Measurements from ENCODE around the gene PTPRN2. TPM values are rescaled to one million over a fixed set of nuclear protein-coding genes. Genes with fewer than 3 reads are reported as not detected.

Gene PTPRN2
- total RNA-seq, 1 experiment from 2014 or later = 2.1 TPM

DNA sequence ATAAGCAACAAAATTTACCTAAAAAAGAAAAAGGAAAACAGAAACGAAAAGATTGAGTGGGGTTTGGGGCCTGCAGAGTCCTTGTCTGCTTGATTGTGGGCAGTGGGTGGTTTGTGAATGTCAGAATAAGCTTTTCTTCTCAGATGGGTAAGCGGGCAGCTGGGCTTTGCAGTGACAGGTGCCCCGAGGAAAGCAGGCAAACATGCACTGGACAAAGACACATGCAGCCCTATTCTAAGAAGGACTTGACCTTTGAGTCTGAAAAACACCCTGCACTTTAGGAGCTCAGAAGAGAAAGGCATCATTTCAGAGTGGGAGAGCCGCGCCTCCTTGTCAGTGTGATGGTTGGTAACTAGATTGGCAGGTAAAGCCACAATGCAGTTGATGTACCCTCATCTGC is 562.7 kb downstream of the PTPRN2 start:
- H3K36me3 ChIP-seq (ENCODE audit: control insufficient read depth in 1 of 2, insufficient read depth in 2 of 2, low read length in 2 of 2) = no peaks in the 10 kb centered on the region
- H3K9me2 ChIP-seq (ENCODE audit: insufficient read depth) = no peaks in the 10 kb centered on the region
- H3K4me1 ChIP-seq (ENCODE audit: control insufficient read depth in 1 of 2, insufficient read depth in 2 of 2, low read length in 2 of 2) = no peaks in the 10 kb centered on the region
- BruUV-seq (replicated peaks) = no TSS peak
- ChIA-PET POLR2A (no interaction called here), RAD21 (ENCODE audit: low non-redundant PET in 1 of 2, low total read pairs in 2 of 2, uncharacterized antibody in 2 of 2, unreplicated experiment in 2 of 2) (no interaction called here), CTCF (no interaction called here)
- no peak overlapping the region for H3K9ac ChIP-seq (ENCODE audit: low read length)
- no peaks in the 10 kb centered on the region for H3K27me3 ChIP-seq (ENCODE audit: insufficient read depth, low read length)
- intact Hi-C loops (cut with micrococcal nuclease) = no loop called here
- H2AFZ ChIP-seq (ENCODE audit: low read depth, low read length, poor library complexity, severe bottlenecking) = no peak overlapping the region
- H4K20me1 ChIP-seq (ENCODE audit: insufficient read depth) = no peaks in the 10 kb centered on the region
- ATAC-seq = no peak
- no peak overlapping the region for H3K4me2 ChIP-seq (ENCODE audit: low read length)
- TF ChIP-seq ELF1 (IDR thresholded peaks at IDR 0.05; ENCODE audit: borderline replicate concordance, low read depth) (no peak), CEBPB (IDR thresholded peaks at IDR 0.05; ENCODE audit: low read depth) (no peak), SP1 (IDR thresholded peaks at IDR 0.05; ENCODE audit: low read depth) (no peak), YY1 (IDR thresholded peaks at IDR 0.05; ENCODE audit: extremely low read depth, insufficient replicate concordance, low read depth, low read length) (no peak)
- no peak for DNase-seq (ENCODE audit: low read depth, low spot score)
- no peak overlapping the region for H3K4me3 ChIP-seq (replicated peaks in 1 of 2; ENCODE audit: low read depth in 1 of 2, low read length in 2 of 2)
- no peak overlapping the region for H3K27ac ChIP-seq (ENCODE audit: low read depth, low read length)
- no peaks in the 10 kb centered on the region for H3K79me2 ChIP-seq (ENCODE audit: insufficient read depth, low read length)
- H3K9me3 ChIP-seq (ENCODE audit: control insufficient read depth in 1 of 2, insufficient read depth in 1 of 2, low read depth in 1 of 2, low read length in 2 of 2) = no peaks in the 10 kb centered on the region

DNA sequence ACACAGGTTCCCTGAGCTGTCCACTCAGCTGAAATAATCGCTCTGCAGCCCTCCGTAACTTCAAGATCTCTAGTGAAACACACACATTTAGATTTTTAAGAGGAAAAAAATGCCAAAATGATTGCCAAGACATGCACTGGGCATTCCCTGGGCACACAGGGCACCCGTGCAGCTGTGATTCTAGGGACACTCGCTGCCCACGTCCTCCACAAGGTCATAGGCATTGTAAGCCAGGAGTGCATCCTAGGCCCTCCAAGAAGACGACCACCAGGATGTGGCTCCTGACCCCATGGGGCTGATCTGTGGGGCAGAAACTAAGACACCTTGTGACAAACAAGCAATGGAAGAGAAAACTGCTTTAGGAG is 563.3 kb downstream of the PTPRN2 start:
- DNase-seq (ENCODE audit: low read depth, low spot score) (no peak), ATAC-seq (no peak)
- no peak overlapping the region for H3K27ac ChIP-seq (ENCODE audit: low read depth, low read length)
- H3K9ac ChIP-seq (ENCODE audit: low read length) = no peak overlapping the region
- no peaks in the 10 kb centered on the region for H3K36me3 ChIP-seq (ENCODE audit: control insufficient read depth in 1 of 2, insufficient read depth in 2 of 2, low read length in 2 of 2)
- RAD21 ChIA-PET (ENCODE audit: low non-redundant PET in 1 of 2, low total read pairs in 2 of 2, uncharacterized antibody in 2 of 2, unreplicated experiment in 2 of 2) = no interaction called here
- no peaks in the 10 kb centered on the region for H3K4me1 ChIP-seq (ENCODE audit: control insufficient read depth in 1 of 2, insufficient read depth in 2 of 2, low read length in 2 of 2)
- no peaks in the 10 kb centered on the region for H3K9me3 ChIP-seq (ENCODE audit: control insufficient read depth in 1 of 2, insufficient read depth in 1 of 2, low read depth in 1 of 2, low read length in 2 of 2)
- no peaks in the 10 kb centered on the region for H4K20me1 ChIP-seq (ENCODE audit: insufficient read depth)
- no peaks in the 10 kb centered on the region for H3K27me3 ChIP-seq (ENCODE audit: insufficient read depth, low read length)
- CTCF ChIA-PET = no interaction called here
- H3K79me2 ChIP-seq (ENCODE audit: insufficient read depth, low read length) = no peaks in the 10 kb centered on the region
- H2AFZ ChIP-seq (ENCODE audit: low read depth, low read length, poor library complexity, severe bottlenecking) = no peak overlapping the region
- TF ChIP-seq POLR2A (IDR thresholded peaks at IDR 0.05; ENCODE audit: borderline replicate concordance, extremely low read depth, insufficient read depth, insufficient read length) = no peak
- no peaks in the 10 kb centered on the region for H3K9me2 ChIP-seq (ENCODE audit: insufficient read depth)
- H3K4me3 ChIP-seq (replicated peaks in 1 of 2; ENCODE audit: low read depth in 1 of 2, low read length in 2 of 2) = no peak overlapping the region
- no TSS peak for BruUV-seq (replicated peaks)
- intact Hi-C loops (cut with micrococcal nuclease) = no loop called here
- POLR2A ChIA-PET = no interaction called here
- no peak overlapping the region for H3K4me2 ChIP-seq (ENCODE audit: low read length)
